Cerebellar nuclear complex (tissue), 1 donor: ENCODE results near the gene MPEG1.

ENCODE experiments used
- DNase-seq, 2 experiments: peaks; one replicate each; lab custom pipeline; 2025; lab: John Stamatoyannopoulos, UW

The MPEG1 gene

GRCh38 chr11:59188954-59189353 lies 23.8 kb downstream of the MPEG1 start:
- no peak for DNase-seq

GRCh38 chr11:59187587-59187986 lies 25.1 kb downstream of the MPEG1 start:
- no peak for DNase-seq

GRCh38 chr11:59187035-59187434 lies 25.7 kb downstream of the MPEG1 start:
- no peak for DNase-seq

- no peak for DNase-seq
These were observed 26.6 kb downstream of the MPEG1 start for GRCh38 chr11:59186130-59186594.

- DNase-seq: no peak
These were observed 27.3 kb downstream of the MPEG1 start for GRCh38 chr11:59185386-59185945.

GRCh38 chr11:59184691-59185339 lies 27.9 kb downstream of the MPEG1 start:
- no peak for DNase-seq

GRCh38 chr11:59183771-59184170 lies 29.0 kb downstream of the MPEG1 start:
- no peak for DNase-seq

- DNase-seq: no peak
These were observed 30.1 kb downstream of the MPEG1 start for GRCh38 chr11:59182457-59183151.

GRCh38 chr11:59181746-59182456 lies 30.8 kb downstream of the MPEG1 start:
- DNase-seq: no peak

GRCh38 chr11:59180907-59181306 lies 31.8 kb downstream of the MPEG1 start:
- DNase-seq: no peak

- DNase-seq: no peak
These were observed 32.5 kb downstream of the MPEG1 start for GRCh38 chr11:59180168-59180776.

GRCh38 chr11:59179121-59179520 lies 33.6 kb downstream of the MPEG1 start:
- DNase-seq: no peak

GRCh38 chr11:59178402-59178801 lies 34.3 kb downstream of the MPEG1 start:
- DNase-seq: no peak

- DNase-seq: no peak
These were observed 36.4 kb downstream of the MPEG1 start for GRCh38 chr11:59176330-59176729.

- no peak for DNase-seq
These were observed 37.6 kb downstream of the MPEG1 start for GRCh38 chr11:59175091-59175501.

- no peak for DNase-seq
These were observed 38.1 kb downstream of the MPEG1 start for GRCh38 chr11:59174664-59175033.

- DNase-seq: no peak
These were observed 38.6 kb downstream of the MPEG1 start for GRCh38 chr11:59173964-59174663.

- no peak for DNase-seq
These were observed 39.4 kb downstream of the MPEG1 start for GRCh38 chr11:59173080-59173963.

GRCh38 chr11:59172345-59173079 lies 40.2 kb downstream of the MPEG1 start:
- no peak for DNase-seq
